H9 (cell line): Measurements from ENCODE around the gene SLC7A1. TPM values are rescaled to one million over a fixed set of nuclear protein-coding genes. Genes with fewer than 3 reads are reported as not detected.

Experiments
- DNase-seq: peaks from one replicate; pipeline ENCODE4 v3.0.0-alpha.2; 2017
- H2AFZ ChIP-seq: one replicate; pipeline ENCODE4 v1.6.1; 2013; ENCODE audit warnings: mild to moderate bottlenecking, low read length, control low read depth, moderate library complexity
- H2AK5ac ChIP-seq: 2 replicates; pipeline ENCODE4 v1.6.1; 2013; ENCODE audit warnings: low read length, control low read depth, mixed read lengths; ENCODE audit not compliant: insufficient read length
- H2BK120ac ChIP-seq: one replicate; pipeline ENCODE4 v1.6.1; 2013; ENCODE audit warnings: low read depth, mild to moderate bottlenecking, low read length, control low read depth, inconsistent platforms; ENCODE audit not compliant: poor library complexity, severe bottlenecking
- H2BK12ac ChIP-seq: 2 replicates; pipeline ENCODE4 v1.6.1; 2013; ENCODE audit warnings: low read length, control low read depth, mixed read lengths, low read depth; ENCODE audit not compliant: insufficient read length
- H2BK15ac ChIP-seq: 2 replicates; pipeline ENCODE4 v1.6.1; 2013; ENCODE audit warnings: low read depth, low read length, control low read depth
- H2BK20ac ChIP-seq: one replicate; pipeline ENCODE4 v1.6.1; 2013; ENCODE audit warnings: low read depth, mild to moderate bottlenecking, low read length, control low read depth, inconsistent platforms; ENCODE audit not compliant: poor library complexity, severe bottlenecking
- H2BK5ac ChIP-seq: 2 replicates; pipeline ENCODE4 v1.6.1; 2013; ENCODE audit warnings: low read length, control low read depth, mixed read lengths; ENCODE audit not compliant: insufficient read length
- H3K14ac ChIP-seq: 2 replicates; pipeline ENCODE4 v1.6.1; 2013; ENCODE audit warnings: low read length, control low read depth; ENCODE audit not compliant: insufficient read depth
- H3K18ac ChIP-seq: 2 replicates; pipeline ENCODE4 v1.6.1; 2013; ENCODE audit warnings: low read depth, mild to moderate bottlenecking, mixed read lengths, low read length, control low read depth; ENCODE audit not compliant: insufficient read length
- H3K23ac ChIP-seq: 2 replicates; pipeline ENCODE4 v1.6.1; 2013; ENCODE audit warnings: low read length, control low read depth, mixed read lengths, low read depth; ENCODE audit not compliant: insufficient read length
- H3K23me2 ChIP-seq: 2 replicates; pipeline ENCODE4 v1.6.1; 2013; ENCODE audit warnings: low read depth, mild to moderate bottlenecking, mixed read lengths, low read length, control low read depth; ENCODE audit not compliant: insufficient read length, poor library complexity, severe bottlenecking
- H3K27ac ChIP-seq: 2 replicates; pipeline ENCODE4 v1.5.1; 2013; ENCODE audit warnings: low read length, control low read depth, mixed read lengths, low read depth; ENCODE audit not compliant: insufficient read length
- H3K27me3 ChIP-seq: 2 replicates; pipeline ENCODE4 v1.6.1; 2013; ENCODE audit warnings: low read length, control low read depth, inconsistent platforms; ENCODE audit not compliant: insufficient read depth
- H3K4ac ChIP-seq: 2 replicates; pipeline ENCODE4 v1.6.1; 2013; ENCODE audit warnings: low read depth, mild to moderate bottlenecking, control low read depth, inconsistent platforms, low read length, moderate library complexity
- H3K4me1 ChIP-seq: 2 replicates; pipeline ENCODE4 v1.6.1; 2013; ENCODE audit warnings: low read length, control low read depth, inconsistent platforms; ENCODE audit not compliant: insufficient read depth
- H3K4me2 ChIP-seq: 2 replicates; pipeline ENCODE4 v1.6.1; 2013; ENCODE audit warnings: low read length, control low read depth, mixed read lengths; ENCODE audit not compliant: insufficient read length, insufficient read depth
- H3K56ac ChIP-seq: 2 replicates; pipeline ENCODE4 v1.6.1; 2013; ENCODE audit warnings: low read depth, mild to moderate bottlenecking, mixed read lengths, low read length, control low read depth; ENCODE audit not compliant: insufficient read length
- H3K79me1 ChIP-seq: 2 replicates; pipeline ENCODE4 v1.6.1; 2013; ENCODE audit warnings: low read depth, mild to moderate bottlenecking, moderate library complexity, low read length, control low read depth, inconsistent platforms; ENCODE audit not compliant: insufficient read depth, poor library complexity, severe bottlenecking
- H3K79me2 ChIP-seq: 2 replicates; pipeline ENCODE4 v1.6.1; 2013; ENCODE audit warnings: low read length, control low read depth, inconsistent platforms; ENCODE audit not compliant: insufficient read depth
- H3K9ac ChIP-seq: 2 replicates; pipeline ENCODE4 v1.6.1; 2013; ENCODE audit warnings: low read length, control low read depth, mixed read lengths; ENCODE audit not compliant: insufficient read length; ENCODE audit errors: extremely low read depth
- H3K9me3 ChIP-seq: one replicate; pipeline ENCODE4 v1.6.1; 2013; ENCODE audit warnings: low read depth, low read length, inconsistent platforms; ENCODE audit not compliant: control insufficient read depth
- H3T11ph ChIP-seq: one replicate; pipeline ENCODE4 v1.6.1; 2013; ENCODE audit warnings: mild to moderate bottlenecking, low read length, control low read depth, inconsistent platforms
- H4K20me1 ChIP-seq: one replicate; pipeline ENCODE4 v1.6.1; 2013; ENCODE audit not compliant: control insufficient read depth, insufficient read length, insufficient read depth
- H4K5ac ChIP-seq: 2 replicates; pipeline ENCODE4 v1.6.1; 2013; ENCODE audit warnings: low read depth, mild to moderate bottlenecking, mixed read lengths, low read length, control low read depth; ENCODE audit not compliant: insufficient read length
- H4K8ac ChIP-seq: replicated peaks from 2 replicates; pipeline ENCODE4 v1.6.1; 2013; ENCODE audit warnings: low read length, control low read depth, mixed read lengths, low read depth; ENCODE audit not compliant: insufficient read length
- H4K91ac ChIP-seq: 2 replicates; pipeline ENCODE4 v1.6.1; 2013; ENCODE audit warnings: low read depth, mild to moderate bottlenecking, moderate library complexity, mixed read lengths, low read length, control low read depth; ENCODE audit not compliant: insufficient read length
- H3K27ac Mint-ChIP-seq, 3 experiments: 2 replicates in 2 of 3; 3 replicates in 1 of 3; pipeline ENCODE4 v1.8.0; 2020 to 2021; ENCODE audit warnings: mixed read lengths in 3 of 3, mild to moderate bottlenecking in 1 of 3, moderate library complexity in 1 of 3
- H3K27me3 Mint-ChIP-seq: 2 replicates; pipeline ENCODE4 v1.8.0; 2021; ENCODE audit warnings: low read depth, mild to moderate bottlenecking, moderate library complexity, mixed read lengths
- H3K36me3 Mint-ChIP-seq, 3 experiments: 2 replicates in 2 of 3; 3 replicates in 1 of 3; pipeline ENCODE4 v1.8.0; 2020 to 2021; ENCODE audit warnings: low read depth in 3 of 3, mixed read lengths in 3 of 3; ENCODE audit not compliant: insufficient read depth in 1 of 3
- H3K4me1 Mint-ChIP-seq, 2 experiments: 2 replicates each; pipeline ENCODE4 v1.8.0; 2020; ENCODE audit warnings: mixed read lengths in 2 of 2
- H3K4me3 Mint-ChIP-seq, 2 experiments: 2 replicates in 1 of 2; 3 replicates in 1 of 2; pipeline ENCODE4 v1.8.0; 2020 to 2021; ENCODE audit warnings: mild to moderate bottlenecking in 2 of 2, mixed read lengths in 2 of 2, moderate library complexity in 1 of 2
- H3K9me3 Mint-ChIP-seq, 2 experiments: 2 replicates in 1 of 2; 3 replicates in 1 of 2; pipeline ENCODE4 v1.8.0; 2020; ENCODE audit warnings: mild to moderate bottlenecking in 2 of 2, mixed read lengths in 2 of 2, moderate library complexity in 1 of 2
- WGBS: extraction: QIAGEN DNeasy Blood & Tissue Kit; methylation state at CpG from one replicate; pipeline ENCODE4 v1.1.7; 2013; ENCODE audit warnings: missing lambda C conversion rate, low lambda C conversion rate, mixed read lengths; ENCODE audit not compliant: insufficient read length; ENCODE audit errors: extremely low coverage; 5-methylcytosine and 5-hydroxymethylcytosine counted together
- total RNA-seq: library from RNA; stranded (reverse); gene quantifications from 2 replicates; pipeline ENCODE4 v1.2.1, GENCODE V29; 2021
- TF ChIP-seq, protein P1 (sequence below): fragments of 200-600 bp; sonication (generic); conservative IDR thresholded peaks from 3 replicates; pipeline ENCODE4 v1.8.0; 2021; ENCODE audit warnings: antibody characterized with exemption, mild to moderate bottlenecking

The SLC7A1 gene
- total RNA-seq, 1 experiment from 2014 or later = 109 TPM

DNA sequence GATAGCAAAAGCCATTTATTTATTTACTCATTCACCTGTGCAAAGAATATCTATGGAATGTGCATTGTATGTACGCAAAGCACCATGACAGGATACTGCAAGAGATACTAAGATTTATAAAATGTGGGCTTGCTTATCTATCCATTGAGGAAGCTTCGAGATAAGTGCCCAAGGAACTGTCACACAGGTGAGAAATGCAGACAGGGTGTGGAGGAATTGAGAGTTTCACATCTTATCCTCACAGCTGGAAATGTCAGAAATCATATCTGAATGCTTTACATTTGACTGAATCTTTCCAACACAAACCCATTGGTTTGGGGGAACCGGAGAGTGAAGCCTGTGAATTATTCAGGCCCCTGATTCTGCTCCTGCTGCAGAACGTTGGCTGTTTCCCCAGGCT, 113.0 kb downstream of the SLC7A1 start:
- H3K18ac ChIP-seq = no peak overlapping the region
- no peaks in the 10 kb centered on the region for H3K23me2 ChIP-seq
- no peak overlapping the region for H2AFZ ChIP-seq
- no peak overlapping the region for H2BK15ac ChIP-seq
- H3K79me1 ChIP-seq = no peaks in the 10 kb centered on the region
- H3K14ac ChIP-seq = no peak overlapping the region
- no peak overlapping the region for H3K27ac ChIP-seq
- Mint-ChIP-seq H3K4me3 (no peak overlapping the region), H3K4me1 (peaks cover 28 to 32% of the 10 kb centered on the region in 2 experiments), H3K36me3 (no peaks in the 10 kb centered on the region; a peak in 1 of 7 replicates), H3K27me3 (no peaks in the 10 kb centered on the region), H3K27ac (no peak overlapping the region; a peak in 1 of 7 replicates), H3K9me3 (no peaks in the 10 kb centered on the region)
- H3K4me1 ChIP-seq = peaks cover 5% of the 10 kb centered on the region; the same call in 1 of the 2 replicates
- no peak for DNase-seq
- no peak overlapping the region for H3T11ph ChIP-seq
- no peak overlapping the region for H3K56ac ChIP-seq
- whole genome bisulfite sequencing = no CpG with 5 or more reads among the region's 4 CpGs
- no peak overlapping the region for H2AK5ac ChIP-seq
- no peak overlapping the region for H3K4me2 ChIP-seq
- TF ChIP-seq, protein P1, sequence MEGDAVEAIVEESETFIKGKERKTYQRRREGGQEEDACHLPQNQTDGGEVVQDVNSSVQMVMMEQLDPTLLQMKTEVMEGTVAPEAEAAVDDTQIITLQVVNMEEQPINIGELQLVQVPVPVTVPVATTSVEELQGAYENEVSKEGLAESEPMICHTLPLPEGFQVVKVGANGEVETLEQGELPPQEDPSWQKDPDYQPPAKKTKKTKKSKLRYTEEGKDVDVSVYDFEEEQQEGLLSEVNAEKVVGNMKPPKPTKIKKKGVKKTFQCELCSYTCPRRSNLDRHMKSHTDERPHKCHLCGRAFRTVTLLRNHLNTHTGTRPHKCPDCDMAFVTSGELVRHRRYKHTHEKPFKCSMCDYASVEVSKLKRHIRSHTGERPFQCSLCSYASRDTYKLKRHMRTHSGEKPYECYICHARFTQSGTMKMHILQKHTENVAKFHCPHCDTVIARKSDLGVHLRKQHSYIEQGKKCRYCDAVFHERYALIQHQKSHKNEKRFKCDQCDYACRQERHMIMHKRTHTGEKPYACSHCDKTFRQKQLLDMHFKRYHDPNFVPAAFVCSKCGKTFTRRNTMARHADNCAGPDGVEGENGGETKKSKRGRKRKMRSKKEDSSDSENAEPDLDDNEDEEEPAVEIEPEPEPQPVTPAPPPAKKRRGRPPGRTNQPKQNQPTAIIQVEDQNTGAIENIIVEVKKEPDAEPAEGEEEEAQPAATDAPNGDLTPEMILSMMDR = no peak
- no peak overlapping the region for H2BK120ac ChIP-seq
- H3K79me2 ChIP-seq = no peaks in the 10 kb centered on the region
- H3K4ac ChIP-seq = no peak overlapping the region
- no peak overlapping the region for H4K8ac ChIP-seq
- H2BK5ac ChIP-seq = no peak overlapping the region
- no peak overlapping the region for H4K91ac ChIP-seq
- no peaks in the 10 kb centered on the region for H4K20me1 ChIP-seq
- H3K9ac ChIP-seq = no peak overlapping the region
- H3K27me3 ChIP-seq = no peaks in the 10 kb centered on the region
- no peaks in the 10 kb centered on the region for H3K9me3 ChIP-seq
- H2BK20ac ChIP-seq = no peak overlapping the region
- no peak overlapping the region for H4K5ac ChIP-seq
- H3K23ac ChIP-seq = no peak overlapping the region
- H2BK12ac ChIP-seq = no peak overlapping the region
